Fibroblast of lung (primary cell): ENCODE measurements around the gene ADGRD1. TPM values are rescaled to one million over a fixed set of nuclear protein-coding genes. Genes with fewer than 3 reads are reported as not detected.

Experiments used
- DNase-seq, 2 donors: peaks; one replicate each; pipeline versions ENCODE4 v3.0.0 to v3.0.0-alpha.2; 2010; ENCODE audit warnings: low read depth in 2 of 2
- H2AFZ ChIP-seq: 2 replicates; pipeline ENCODE4 v1.5.1; 2012; ENCODE audit warnings: low read length, control low read depth, inconsistent platforms
- H3K27ac ChIP-seq: 2 replicates; pipeline ENCODE4 v1.5.1; 2011; ENCODE audit warnings: low read length, control low read depth; ENCODE audit not compliant: insufficient read depth
- H3K27me3 ChIP-seq: 2 replicates; pipeline ENCODE4 v1.5.1; 2011; ENCODE audit warnings: mild to moderate bottlenecking, low read length; ENCODE audit not compliant: control insufficient read depth, insufficient read depth
- H3K36me3 ChIP-seq: 2 replicates; pipeline ENCODE4 v1.5.1; 2011; ENCODE audit warnings: low read length; ENCODE audit not compliant: control insufficient read depth, insufficient read depth
- H3K4me1 ChIP-seq: 2 replicates; pipeline ENCODE4 v1.5.1; 2011; ENCODE audit warnings: low read length; ENCODE audit not compliant: control insufficient read depth, insufficient read depth; ENCODE audit errors: extremely low read depth
- H3K4me2 ChIP-seq: 2 replicates; pipeline ENCODE4 v1.5.1; 2011; ENCODE audit warnings: low read length, control low read depth; ENCODE audit not compliant: insufficient read depth; ENCODE audit errors: extremely low read depth
- H3K4me3 ChIP-seq, 4 experiments: fragments of 200-600 bp in 1 of 4; sonication (generic) in 1 of 4; replicated peaks in 1 of 4; 2 replicates each; pipeline ENCODE4 v1.5.1; 2011 to 2016; ENCODE audit warnings: low read length in 4 of 4, low read depth in 3 of 4, mild to moderate bottlenecking in 3 of 4, control low read depth in 2 of 4, inconsistent platforms in 1 of 4, mixed read lengths in 1 of 4; ENCODE audit not compliant: insufficient read depth in 1 of 4; ENCODE audit errors: control extremely low read depth in 1 of 4
- H3K79me2 ChIP-seq: 2 replicates; pipeline ENCODE4 v1.5.1; 2012; ENCODE audit warnings: mild to moderate bottlenecking, low read length, inconsistent platforms; ENCODE audit not compliant: control insufficient read depth, insufficient read depth
- H3K9ac ChIP-seq: 2 replicates; pipeline ENCODE4 v1.5.1; 2011; ENCODE audit warnings: mild to moderate bottlenecking, low read length, control low read depth; ENCODE audit not compliant: insufficient read depth
- H3K9me3 ChIP-seq: 2 replicates; pipeline ENCODE4 v1.5.1; 2012; ENCODE audit warnings: low read depth, low read length; ENCODE audit not compliant: control insufficient read depth, insufficient read depth
- H4K20me1 ChIP-seq: 2 replicates; pipeline ENCODE4 v1.5.1; 2011; ENCODE audit warnings: low read length; ENCODE audit not compliant: control insufficient read depth, insufficient read depth; ENCODE audit errors: extremely low read depth
- CTCF ChIP-seq, 2 donors: IDR thresholded peaks in 1 of 2; conservative IDR thresholded peaks in 1 of 2; 1 replicate in 1 of 2; 2 replicates in 1 of 2; pipeline ENCODE4 v1.5.1; 2011 to 2012; ENCODE audit warnings: low read length in 2 of 2, control low read depth in 1 of 2, inconsistent platforms in 1 of 2, low read depth in 1 of 2, mild to moderate bottlenecking in 1 of 2
- EZH2 ChIP-seq: IDR thresholded peaks from 2 replicates; pipeline ENCODE4 v1.5.1; 2012; ENCODE audit warnings: low read length, control low read depth, mild to moderate bottlenecking; ENCODE audit errors: missing control alignments
- polyA plus RNA-seq, 2 donors: library from polyadenylated mRNA; depleted of rRNA in 1 of 2; stranded (reverse) in 1 of 2; unstranded in 1 of 2; fragments of >200 nt; gene quantifications; 2 replicates each; pipeline ENCODE4 v1.2.1, GENCODE V29; 2011 to 2012; ENCODE audit warnings: missing spikeins in 1 of 2
- total RNA-seq: library from RNA; depleted of rRNA; stranded (reverse); fragments of >200 nt; gene quantifications from 2 replicates; pipeline ENCODE4 v1.2.1, GENCODE V29; 2014

ADGRD1 gene
- total and polyA plus RNA-seq, 2 donors (not counting 1 experiment from before 2014, with no cell fraction given) = 7.3 to 11.6 TPM

GRCh38 chr12:131101703-131102492 lies 148.2 kb downstream of the ADGRD1 start:
- H2AFZ ChIP-seq = no peak overlapping the region
- no peak for TF ChIP-seq CTCF (conservative IDR thresholded peaks at IDR 0.05 in 1 of 2, IDR thresholded peaks at IDR 0.05 in 1 of 2; ENCODE audit: low read depth in 1 of 2, low read length in 2 of 2)
- TF ChIP-seq EZH2 = no peak
- H3K4me2 ChIP-seq = no peak overlapping the region
- H3K9ac ChIP-seq = no peak overlapping the region
- no peaks in the 10 kb centered on the region for H3K9me3 ChIP-seq
- no peaks in the 10 kb centered on the region for H3K79me2 ChIP-seq
- H3K4me3 ChIP-seq = no peak overlapping the region
- no peaks in the 10 kb centered on the region for H4K20me1 ChIP-seq
- no peak for DNase-seq
- no peak overlapping the region for H3K27ac ChIP-seq
- H3K4me1 ChIP-seq = no peaks in the 10 kb centered on the region
- H3K36me3 ChIP-seq = no peaks in the 10 kb centered on the region
- H3K27me3 ChIP-seq = no peaks in the 10 kb centered on the region

DNA sequence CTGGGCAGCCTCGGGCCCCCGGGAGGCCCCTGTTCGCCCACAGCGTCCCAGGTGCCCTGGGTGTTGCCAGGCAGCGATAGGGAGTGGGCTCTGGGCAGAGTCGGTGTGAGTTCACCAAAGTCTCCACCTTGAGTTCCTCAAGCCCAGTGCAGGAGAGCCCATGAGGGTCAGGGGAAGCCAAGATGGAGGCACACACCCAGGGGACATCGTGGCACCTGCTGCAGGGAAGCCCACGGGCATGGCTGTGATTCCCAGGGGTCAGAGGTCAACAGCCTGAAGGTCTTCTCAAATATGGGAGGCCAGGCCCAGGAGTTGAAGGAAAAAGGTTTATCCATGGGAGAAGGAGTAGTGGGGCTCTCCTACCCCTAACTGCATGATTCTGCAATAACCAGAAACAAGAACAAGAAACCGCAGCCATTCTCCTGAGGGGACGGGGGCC lies 148.8 kb downstream of the ADGRD1 start:
- TF ChIP-seq CTCF (conservative IDR thresholded peaks at IDR 0.05 in 1 of 2, IDR thresholded peaks at IDR 0.05 in 1 of 2; ENCODE audit: low read depth in 1 of 2, low read length in 2 of 2) = no peak
- no peak for TF ChIP-seq EZH2
- Histone ChIP-seq H3K4me3 (no peak overlapping the region), H3K79me2 (no peaks in the 10 kb centered on the region), H3K9me3 (no peaks in the 10 kb centered on the region), H3K4me2 (no peak overlapping the region), H3K36me3 (no peaks in the 10 kb centered on the region), H3K27me3 (no peaks in the 10 kb centered on the region), H3K27ac (no peak overlapping the region), H4K20me1 (no peaks in the 10 kb centered on the region), H2AFZ (no peak overlapping the region), H3K4me1 (no peaks in the 10 kb centered on the region), H3K9ac (no peak overlapping the region)
- no peak for DNase-seq

DNA sequence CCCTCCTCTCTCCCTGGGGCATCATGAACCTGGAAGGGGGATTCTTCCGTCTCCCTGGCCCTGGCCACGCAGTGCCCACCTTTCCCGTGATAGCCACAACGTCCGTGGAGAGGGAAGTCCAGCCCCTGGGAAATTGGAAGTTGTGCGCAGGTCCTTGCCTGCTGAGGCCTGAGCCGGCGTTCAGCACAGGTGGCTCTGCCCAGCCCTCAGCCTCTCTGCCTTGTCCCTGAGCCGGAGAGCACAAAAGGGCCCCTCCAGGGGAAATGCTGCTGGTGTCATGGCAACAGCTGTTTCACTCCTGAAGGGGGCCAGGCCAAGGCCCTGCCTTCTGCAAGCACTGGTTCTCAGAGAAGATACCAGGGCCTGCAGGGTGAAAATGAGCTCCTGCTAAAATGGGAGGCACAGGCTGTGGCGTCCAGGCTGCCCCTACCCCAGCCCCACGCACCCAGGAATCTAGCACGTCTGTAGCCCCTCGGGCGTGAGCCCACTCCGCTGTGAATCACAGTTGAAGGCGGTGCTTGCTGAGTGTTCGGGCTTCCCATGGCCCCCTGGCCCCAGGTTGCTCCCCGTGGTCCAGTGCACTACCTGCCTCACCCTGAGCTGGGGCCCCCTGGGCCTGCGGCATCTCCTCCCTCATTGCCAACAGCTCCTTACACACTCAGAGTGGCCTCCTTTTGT lies 149.4 kb downstream of the ADGRD1 start:
- H4K20me1 ChIP-seq = no peaks in the 10 kb centered on the region
- TF ChIP-seq EZH2 = no peak
- no peaks in the 10 kb centered on the region for H3K79me2 ChIP-seq
- H3K9me3 ChIP-seq = no peaks in the 10 kb centered on the region
- no peaks in the 10 kb centered on the region for H3K36me3 ChIP-seq
- H3K4me1 ChIP-seq = no peaks in the 10 kb centered on the region
- H3K27ac ChIP-seq = no peak overlapping the region
- no peak overlapping the region for H3K4me3 ChIP-seq
- H3K9ac ChIP-seq = no peak overlapping the region
- H2AFZ ChIP-seq = no peak overlapping the region
- H3K4me2 ChIP-seq = no peak overlapping the region
- H3K27me3 ChIP-seq = no peaks in the 10 kb centered on the region
- DNase-seq = no peak
